ENCODE data around the gene COBL. TPM values are rescaled to one million over a fixed set of nuclear protein-coding genes. Genes with fewer than 3 reads are reported as not detected.
A peak's percentile ranks its signal among the peaks of the same experiment; 100 is the strongest.

Gene COBL
- total RNA-seq, 1 donor from 2014 or later, result 27.9 TPM

DNA sequence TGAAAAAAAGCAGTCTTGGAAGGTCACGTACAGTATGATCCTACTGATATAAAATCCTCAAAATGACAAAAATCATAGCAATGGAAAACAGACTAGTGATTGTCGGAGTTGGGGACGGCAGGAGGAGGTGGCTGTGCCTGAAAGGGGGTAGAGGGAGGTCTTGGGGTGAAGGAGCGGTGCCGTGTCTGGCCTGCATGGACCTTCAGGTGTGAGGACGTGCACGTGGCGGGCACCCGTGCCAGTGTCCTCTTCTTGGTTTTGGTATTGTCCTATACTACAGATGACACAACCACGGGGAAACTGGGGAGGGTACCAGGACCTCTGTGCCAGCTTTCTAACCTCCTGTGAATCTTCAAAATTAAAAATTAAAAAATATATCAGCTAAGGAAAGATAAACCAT lies 73.0 kb downstream of the COBL start:
- TF ChIP-seq, protein P1, sequence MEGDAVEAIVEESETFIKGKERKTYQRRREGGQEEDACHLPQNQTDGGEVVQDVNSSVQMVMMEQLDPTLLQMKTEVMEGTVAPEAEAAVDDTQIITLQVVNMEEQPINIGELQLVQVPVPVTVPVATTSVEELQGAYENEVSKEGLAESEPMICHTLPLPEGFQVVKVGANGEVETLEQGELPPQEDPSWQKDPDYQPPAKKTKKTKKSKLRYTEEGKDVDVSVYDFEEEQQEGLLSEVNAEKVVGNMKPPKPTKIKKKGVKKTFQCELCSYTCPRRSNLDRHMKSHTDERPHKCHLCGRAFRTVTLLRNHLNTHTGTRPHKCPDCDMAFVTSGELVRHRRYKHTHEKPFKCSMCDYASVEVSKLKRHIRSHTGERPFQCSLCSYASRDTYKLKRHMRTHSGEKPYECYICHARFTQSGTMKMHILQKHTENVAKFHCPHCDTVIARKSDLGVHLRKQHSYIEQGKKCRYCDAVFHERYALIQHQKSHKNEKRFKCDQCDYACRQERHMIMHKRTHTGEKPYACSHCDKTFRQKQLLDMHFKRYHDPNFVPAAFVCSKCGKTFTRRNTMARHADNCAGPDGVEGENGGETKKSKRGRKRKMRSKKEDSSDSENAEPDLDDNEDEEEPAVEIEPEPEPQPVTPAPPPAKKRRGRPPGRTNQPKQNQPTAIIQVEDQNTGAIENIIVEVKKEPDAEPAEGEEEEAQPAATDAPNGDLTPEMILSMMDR (IDR thresholded peaks at IDR 0.05), result no peak
- Histone ChIP-seq H3K27ac (no peak overlapping the region), H3K4me3 (no peak overlapping the region), H3K36me3 (no peaks in the 10 kb centered on the region), H3K9me3 (no peaks in the 10 kb centered on the region), H3K27me3 (ENCODE audit: low read depth) (no peaks in the 10 kb centered on the region), H3K4me1 (peaks cover 11% of the 10 kb centered on the region)
- ATAC-seq (no peak), DNase-seq (no peak)
- intact Hi-C loops (cut with DNase I), result no loop called here

- TF ChIP-seq, protein P1 (IDR thresholded peaks at IDR 0.05), result no peak
- Histone ChIP-seq H3K4me1 (peaks cover 11% of the 10 kb centered on the region), H3K36me3 (no peaks in the 10 kb centered on the region), H3K27me3 (ENCODE audit: low read depth) (no peaks in the 10 kb centered on the region), H3K9me3 (no peaks in the 10 kb centered on the region), H3K4me3 (no peak overlapping the region), H3K27ac (peak overlapping the region; percentile 21)
- no peak for ATAC-seq
- DNase-seq, result no peak
- intact Hi-C loops (cut with DNase I), result no loop called here
These were observed 73.6 kb downstream of the COBL start for GRCh38 chr7:51242881-51243518.

GRCh38 chr7:51242007-51242691 lies 74.5 kb downstream of the COBL start:
- peak overlapping the region; percentile 24 for H3K27ac ChIP-seq
- ATAC-seq, result peak; percentile 80 to 81
- TF ChIP-seq, protein P1 (IDR thresholded peaks at IDR 0.05), result no peak
- H3K27me3 ChIP-seq (ENCODE audit: low read depth), result no peaks in the 10 kb centered on the region
- intact Hi-C loops (cut with DNase I), result no loop called here
- H3K9me3 ChIP-seq, result no peaks in the 10 kb centered on the region
- H3K36me3 ChIP-seq, result no peaks in the 10 kb centered on the region
- H3K4me1 ChIP-seq, result peaks cover 11% of the 10 kb centered on the region
- peak overlapping the region; percentile 25 for H3K4me3 ChIP-seq
- DNase-seq, result no peak

- ATAC-seq (no peak), DNase-seq (no peak)
- Histone ChIP-seq H3K27me3 (ENCODE audit: low read depth) (no peaks in the 10 kb centered on the region), H3K9me3 (no peaks in the 10 kb centered on the region), H3K4me3 (no peak overlapping the region), H3K4me1 (peaks cover 11% of the 10 kb centered on the region), H3K36me3 (no peaks in the 10 kb centered on the region), H3K27ac (no peak overlapping the region)
- TF ChIP-seq, protein P1 (IDR thresholded peaks at IDR 0.05), result no peak
- intact Hi-C loops (cut with DNase I), result no loop called here
These were observed 75.7 kb downstream of the COBL start for GRCh38 chr7:51240868-51241267.

DNA sequence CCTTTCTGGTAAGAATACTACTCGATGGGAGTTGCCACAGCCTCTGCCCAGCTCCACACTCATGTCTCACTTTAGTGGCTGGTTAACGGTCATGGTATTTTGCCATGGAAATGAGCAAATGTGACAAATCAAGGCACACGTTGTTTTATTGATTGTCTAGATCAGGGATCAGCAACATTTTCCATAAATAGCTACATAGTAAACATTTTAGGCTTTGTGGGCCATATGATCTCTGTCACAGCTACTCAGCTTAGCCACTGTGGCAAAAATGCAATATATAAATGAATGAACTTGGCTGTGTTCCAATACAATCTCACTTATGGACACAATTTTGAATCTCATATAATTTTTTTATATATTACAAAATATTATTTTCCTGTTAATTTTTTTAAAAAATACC lies 76.9 kb downstream of the COBL start:
- no peaks in the 10 kb centered on the region for H3K27me3 ChIP-seq (ENCODE audit: low read depth)
- DNase-seq, result no peak
- H3K27ac ChIP-seq, result no peak overlapping the region
- H3K9me3 ChIP-seq, result no peaks in the 10 kb centered on the region
- ATAC-seq, result no peak
- no peaks in the 10 kb centered on the region for H3K36me3 ChIP-seq
- TF ChIP-seq, protein P1 (IDR thresholded peaks at IDR 0.05), result no peak
- H3K4me3 ChIP-seq, result no peak overlapping the region
- intact Hi-C loops (cut with DNase I), result no loop called here
- peaks cover 11% of the 10 kb centered on the region for H3K4me1 ChIP-seq
